Stimulated activated CD8-positive, alpha-beta memory T cell treated with anti-CD3 and anti-CD28 coated beads, Interleukin-15, amount 100 ng/mL, for 24 hours (primary cell): ENCODE measurements around the gene KLHL29.
"Not testable (repeated sequence)": the region's sequence is repeated elsewhere in the genome, so short reads cannot be mapped to it uniquely, and the experiment has no call there.

ENCODE experiments used
- DNase-seq: peaks from one replicate; pipeline ENCODE4 v3.0.0-alpha.2; 2020; ENCODE audit warnings: low read depth

The KLHL29 gene

GRCh38 chr2:23384551-23385343 lies at the start of gene KLHL29:
Gene KLHL29, plus strand, starts transcription at chr2:23385179. Its CDS starts 177,018 bp downstream, at chr2:23562197.
- no peak for DNase-seq

DNA sequence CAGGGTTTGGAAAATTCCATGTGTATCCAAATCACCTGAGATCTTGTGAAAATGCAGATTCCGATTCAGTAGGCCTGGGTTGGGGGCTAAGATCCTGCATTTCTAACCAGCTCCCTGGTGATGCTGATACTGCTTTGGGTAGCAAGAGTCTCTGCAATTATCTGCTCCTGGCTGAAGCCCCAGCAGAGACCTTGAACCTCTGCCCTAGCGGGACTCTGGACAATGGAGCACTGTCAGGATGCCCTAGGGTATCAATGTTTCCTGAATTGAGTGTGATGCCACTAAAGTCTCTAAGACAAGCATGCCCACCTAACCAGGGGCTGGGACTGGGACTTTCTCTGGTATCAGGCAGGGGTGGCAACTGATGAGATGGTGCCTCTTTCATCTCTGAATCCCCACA lies 49.4 kb upstream of the KLHL29 start:
- DNase-seq, result no peak

- DNase-seq, result no peak
Measured at GRCh38 chr2:23342075-23342474, 42.9 kb upstream of the KLHL29 start.

- no peak for DNase-seq
Measured at GRCh38 chr2:23346029-23346428, 39.0 kb upstream of the KLHL29 start.

DNA sequence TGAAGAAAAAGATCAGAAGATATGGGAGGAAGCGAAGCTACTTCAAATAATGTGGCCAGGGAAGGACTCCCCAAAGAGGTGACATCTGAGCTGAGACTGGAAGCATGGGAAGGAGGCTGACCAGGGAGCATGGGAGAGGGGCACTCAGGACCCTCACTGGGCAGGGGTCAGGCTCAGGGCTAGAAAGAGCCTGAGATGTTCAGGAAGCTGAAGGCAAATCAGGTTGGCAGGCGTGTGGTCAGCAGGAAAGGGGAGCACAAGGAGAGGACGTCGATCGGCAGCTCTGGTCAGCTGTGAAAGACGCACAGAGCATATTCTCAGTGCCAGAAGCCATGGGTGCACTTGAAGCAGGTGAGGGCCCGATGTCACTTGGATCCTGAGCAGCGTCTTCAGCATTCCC lies 38.2 kb upstream of the KLHL29 start:
- no peak for DNase-seq

DNA sequence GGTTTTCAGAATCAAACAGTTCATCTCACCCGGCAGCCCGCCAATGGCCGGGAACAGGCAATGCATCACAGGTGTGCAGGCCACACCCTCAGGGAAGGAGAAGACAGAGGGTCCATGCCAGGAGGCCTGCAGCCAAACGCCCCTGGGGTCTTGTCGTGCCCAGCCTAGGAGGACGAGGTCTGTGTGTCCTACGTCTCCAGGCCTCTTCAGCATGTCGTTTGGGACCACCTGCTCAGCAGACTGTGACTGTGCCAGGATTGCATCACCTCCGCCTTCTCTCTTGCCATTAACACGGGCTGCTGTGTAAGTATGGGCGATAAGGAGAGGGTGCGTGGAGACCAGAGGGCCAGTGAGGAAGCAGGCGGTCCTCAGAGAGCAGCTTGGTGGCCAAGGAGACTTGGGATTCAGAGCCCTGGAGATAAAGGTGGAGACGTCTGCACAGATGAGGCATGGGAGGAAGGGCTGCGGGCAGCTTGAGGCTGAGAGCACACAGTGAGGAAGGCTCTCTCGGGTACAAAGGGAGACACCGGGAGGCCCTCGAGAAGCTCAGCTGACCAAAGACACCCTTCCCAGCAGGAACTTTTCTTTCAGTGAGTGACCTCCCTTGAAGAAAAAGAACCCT lies 37.4 kb upstream of the KLHL29 start:
- DNase-seq, result no peak

- not testable (repeated sequence) for DNase-seq
Measured at GRCh38 chr2:23348093-23348481, 36.9 kb upstream of the KLHL29 start.

DNA sequence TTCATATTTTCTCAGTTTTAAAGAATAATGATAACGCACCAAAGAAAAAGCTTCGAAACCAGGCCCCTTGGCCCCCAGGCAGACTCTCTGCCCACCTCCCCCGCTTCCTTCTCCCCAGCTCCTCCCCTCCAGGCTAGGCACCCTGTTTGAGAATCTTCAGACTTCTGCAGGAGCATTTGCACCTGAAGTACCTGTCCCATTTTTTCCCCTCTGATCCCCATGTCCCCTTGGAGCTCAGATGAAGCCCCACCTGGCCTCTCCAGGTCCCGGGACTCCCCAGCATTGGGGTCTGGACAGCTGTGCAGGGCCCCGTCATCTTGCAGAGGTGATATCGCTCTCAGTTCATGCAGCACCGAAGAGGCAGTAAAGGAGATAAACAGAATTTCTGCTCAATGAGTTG lies 35.5 kb upstream of the KLHL29 start:
- no peak for DNase-seq

DNA sequence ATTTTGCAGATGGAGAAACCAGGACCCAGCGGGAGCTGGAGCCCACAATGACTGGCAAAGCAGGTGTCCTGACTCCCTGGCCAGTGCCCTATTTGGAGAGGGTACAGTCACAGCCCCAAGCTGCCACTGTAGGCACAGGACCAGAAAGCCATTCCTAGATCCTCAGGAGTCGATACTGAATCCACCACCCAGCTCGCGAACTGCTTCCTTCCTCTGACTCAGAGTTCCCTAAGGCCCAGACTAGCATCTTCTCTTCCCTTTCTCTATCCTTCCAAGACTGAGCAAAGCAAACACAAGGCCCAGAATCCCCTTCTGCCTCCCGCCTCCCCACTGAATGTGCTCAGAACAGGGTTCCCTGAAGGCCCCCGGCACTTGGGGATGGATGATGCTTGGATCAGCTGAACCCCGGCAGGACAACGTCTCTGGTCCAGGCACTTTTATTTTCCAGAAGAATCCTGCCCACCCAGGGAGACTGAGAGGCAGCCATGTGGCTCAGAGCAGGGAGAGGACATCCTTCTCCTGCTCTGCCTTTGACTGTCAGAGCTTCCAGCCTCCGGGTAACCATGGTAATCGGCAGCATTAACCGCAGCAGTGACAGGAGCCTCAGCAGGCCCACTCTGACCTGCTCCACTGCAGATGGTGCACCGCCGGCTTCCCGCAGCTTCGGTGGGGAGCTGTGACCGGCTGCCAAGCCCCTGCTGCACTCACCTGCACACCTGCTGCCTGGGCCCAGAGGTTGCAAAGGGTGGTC lies 34.8 kb upstream of the KLHL29 start:
- no peak for DNase-seq

GRCh38 chr2:23350792-23351355 lies 34.1 kb upstream of the KLHL29 start:
- no peak for DNase-seq

DNA sequence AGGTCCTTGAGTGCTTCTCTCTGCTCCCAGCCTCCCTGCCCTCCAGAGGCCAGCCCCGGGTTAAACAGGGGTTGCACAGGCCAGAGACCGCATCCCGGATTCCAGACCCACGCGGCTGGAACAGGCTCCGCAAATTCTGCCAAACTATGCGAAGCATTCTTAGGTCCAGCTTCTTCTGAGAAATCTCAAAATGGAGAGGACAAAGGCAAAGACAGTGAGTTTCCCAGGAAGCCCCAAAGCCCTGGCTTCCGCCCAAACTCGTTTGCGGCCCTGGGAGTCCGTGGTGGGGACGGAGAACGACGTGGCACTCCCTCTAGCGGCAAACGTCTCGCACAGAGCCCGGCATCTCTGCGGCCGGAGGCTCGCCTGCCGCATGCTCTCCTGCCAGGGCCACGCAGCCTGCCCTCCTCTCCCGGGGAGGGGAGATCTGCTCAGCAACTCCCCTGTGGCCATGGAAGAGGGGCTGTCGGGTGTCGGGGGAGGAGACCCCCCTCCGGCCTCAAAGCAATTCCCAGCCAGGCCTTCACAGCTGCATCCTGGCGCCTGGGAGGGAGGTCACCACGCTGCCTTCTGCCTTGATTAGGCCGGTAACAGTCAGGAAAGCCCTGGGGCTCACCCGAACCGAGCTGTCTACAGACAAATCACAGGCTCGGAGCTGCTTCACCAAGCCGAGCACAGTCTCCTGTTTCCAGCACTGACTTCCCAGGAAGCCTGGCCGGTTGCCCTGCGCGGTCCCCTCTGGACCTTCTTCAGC lies 33.4 kb upstream of the KLHL29 start:
- DNase-seq, result peak; percentile 14

GRCh38 chr2:23354554-23354953 lies 30.4 kb upstream of the KLHL29 start:
- no peak for DNase-seq

GRCh38 chr2:23355001-23355400 lies 30.0 kb upstream of the KLHL29 start:
- no peak for DNase-seq

DNA sequence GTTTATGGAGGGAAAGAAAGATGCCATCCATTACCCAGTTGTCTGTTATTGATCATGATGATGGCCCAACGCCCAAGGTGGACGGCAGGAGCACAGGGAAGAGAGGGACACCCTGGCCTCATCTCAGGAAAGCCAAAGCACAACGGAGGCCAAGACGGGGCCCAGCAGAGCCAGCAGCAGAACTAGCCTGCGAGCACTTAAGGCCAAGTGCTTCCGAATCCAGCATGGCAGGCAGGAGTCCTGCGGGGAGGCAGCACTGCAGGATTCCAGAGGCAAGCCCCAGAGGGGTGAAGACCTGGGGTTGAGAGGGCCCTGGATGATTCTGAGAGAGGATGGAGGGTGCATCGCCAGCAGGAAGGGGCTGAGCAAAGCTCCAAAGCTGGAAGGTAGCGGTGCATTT lies 28.3 kb upstream of the KLHL29 start:
- DNase-seq, result no peak

GRCh38 chr2:23359631-23360567 lies 25.1 kb upstream of the KLHL29 start:
- no peak for DNase-seq

DNA sequence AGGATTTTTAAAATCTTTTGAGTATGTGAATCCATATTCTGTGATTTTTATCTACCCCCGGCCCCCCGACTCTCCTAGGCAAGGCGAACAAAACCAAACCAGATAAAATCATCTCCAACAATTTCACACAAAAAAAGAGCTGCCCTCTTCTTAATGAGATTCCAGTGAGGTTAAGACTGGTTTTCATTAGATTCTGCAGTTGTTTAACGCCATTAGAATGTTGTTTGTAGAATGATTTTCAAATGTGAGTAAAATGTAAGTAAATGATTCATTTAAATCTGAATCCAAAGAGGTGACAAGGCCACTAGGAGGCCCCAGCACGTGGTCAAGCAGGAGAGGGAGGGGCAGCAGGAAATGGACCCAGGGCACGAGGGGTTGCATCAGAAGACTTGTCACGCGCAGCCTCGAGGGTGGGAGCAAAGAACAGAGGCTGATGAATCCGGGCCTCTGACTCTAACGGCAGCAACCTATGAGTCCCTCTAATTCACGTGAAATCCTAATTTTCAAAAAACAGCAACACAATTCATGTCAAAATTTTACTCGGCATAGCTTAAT lies 24.3 kb upstream of the KLHL29 start:
- DNase-seq, result no peak

DNA sequence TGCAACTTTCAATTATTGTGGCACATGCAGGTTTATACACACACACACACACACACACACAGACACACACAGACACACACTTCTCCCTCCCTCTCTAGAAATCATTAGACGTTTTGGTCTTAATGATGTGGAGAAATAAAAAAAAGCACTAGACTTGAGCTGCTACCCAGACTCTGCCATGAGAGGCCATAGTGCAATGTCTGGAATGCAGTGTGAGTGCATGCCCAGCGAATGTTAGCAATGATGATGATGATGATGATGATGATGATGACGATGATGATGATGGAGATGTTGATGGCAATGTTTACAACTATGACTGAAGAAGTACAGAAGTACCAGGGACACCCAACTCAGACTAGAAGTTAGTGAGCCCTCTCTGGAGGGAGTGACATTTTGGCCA lies 23.8 kb upstream of the KLHL29 start:
- DNase-seq, result no peak

GRCh38 chr2:23363268-23363667 lies 21.7 kb upstream of the KLHL29 start:
- DNase-seq, result no peak

- no peak for DNase-seq
Measured at GRCh38 chr2:23363831-23364230, 21.1 kb upstream of the KLHL29 start.

- DNase-seq, result no peak
Measured at GRCh38 chr2:23366720-23367119, 18.3 kb upstream of the KLHL29 start.

GRCh38 chr2:23367760-23368159 lies 17.2 kb upstream of the KLHL29 start:
- DNase-seq, result no peak
